ENCODE measurements around the gene TSPOAP1. TPM values are rescaled to one million over a fixed set of nuclear protein-coding genes. Genes with fewer than 3 reads are reported as not detected.

The TSPOAP1 gene
- total RNA-seq, 4 donors from 2014 or later, result 19.5 to 35.4 (median 22.1) TPM

DNA sequence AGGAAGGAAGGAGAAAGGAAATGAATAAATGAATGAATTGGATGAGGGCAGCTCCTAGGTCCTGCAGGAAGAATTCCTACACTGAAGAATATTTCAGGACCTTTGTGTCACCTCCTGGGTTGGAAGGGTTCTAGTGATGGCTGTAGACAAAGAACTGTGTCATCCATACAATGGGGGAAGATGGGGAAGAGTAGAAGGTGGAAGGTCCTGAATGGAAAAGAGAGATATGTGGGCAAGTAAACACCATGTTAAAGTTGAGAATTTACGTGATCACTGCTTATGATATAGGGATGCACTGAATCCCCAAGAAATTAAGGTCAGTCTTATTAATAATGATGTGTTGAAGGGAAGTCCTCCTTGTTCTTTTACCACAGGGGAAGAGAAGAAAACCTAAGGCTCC is 27.6 kb upstream of the TSPOAP1 start:
- WGBS, 2 donors, result 91 to 94% methylated on average over 1 of the region's 1 CpG
- DNase-seq, result no peak
- peaks cover 9% of the 10 kb centered on the region in 2 donors for H3K4me1 ChIP-seq
- no peaks in the 10 kb centered on the region for H3K9me3 ChIP-seq
- no peak for TF ChIP-seq POLR2A (IDR thresholded peaks at IDR 0.05)
- TF ChIP-seq CTCF (IDR thresholded peaks at IDR 0.05), result no peak
- no peak overlapping the region for H3K27ac ChIP-seq
- no peaks in the 10 kb centered on the region for H3K36me3 ChIP-seq
- intact Hi-C loops (cut with DNase I), result loop anchor here (10.0 kb wide), 1 partner anchor 59 kb away; the partner anchor contains the start of gene RNF43
- no peak overlapping the region for H3K4me3 ChIP-seq (replicated peaks in 1 of 3)
- no peaks in the 10 kb centered on the region for H3K27me3 ChIP-seq

DNA sequence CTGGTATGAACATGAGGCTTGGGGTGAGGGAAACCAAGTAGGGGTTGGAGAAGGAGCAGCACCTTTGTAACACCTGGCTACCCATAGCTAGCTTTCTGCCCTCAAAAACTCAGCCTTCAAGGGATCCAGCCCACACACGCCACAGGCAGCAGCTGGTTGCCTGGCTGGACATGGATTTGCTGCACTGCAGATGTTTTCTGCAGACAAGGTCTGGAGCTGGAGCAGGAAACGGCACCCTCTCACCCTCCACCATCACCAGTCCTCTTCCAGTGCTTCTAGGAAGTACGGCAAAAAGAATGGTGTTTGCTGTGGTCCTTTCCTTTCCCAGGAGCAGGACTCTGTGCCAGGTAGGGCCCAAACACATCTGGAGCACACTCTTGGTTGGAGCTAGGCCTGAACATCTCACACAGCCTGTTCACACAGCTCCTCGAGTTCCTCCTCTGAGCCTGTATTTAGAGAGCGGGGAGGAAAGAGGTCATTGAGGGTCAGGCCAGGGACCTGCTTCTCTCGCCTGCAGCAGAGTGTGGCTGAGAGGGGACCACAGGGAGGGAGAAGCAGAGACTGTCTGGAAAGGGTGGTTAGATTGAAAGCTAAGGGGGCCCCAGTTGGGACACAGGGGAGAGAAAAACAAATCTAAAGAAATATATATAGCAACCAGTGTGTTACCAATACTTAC is 26.1 kb upstream of the TSPOAP1 start:
- Histone ChIP-seq H3K9me3 (no peaks in the 10 kb centered on the region), H3K27ac (no peak overlapping the region), H3K4me1 (peaks cover 11 to 14% of the 10 kb centered on the region in 2 donors), H3K4me3 (replicated peaks in 1 of 3) (no peak overlapping the region), H3K27me3 (no peaks in the 10 kb centered on the region), H3K36me3 (peaks cover 7 to 10% of the 10 kb centered on the region in 2 donors)
- TF ChIP-seq CTCF (IDR thresholded peaks at IDR 0.05), result no peak
- no peak for TF ChIP-seq POLR2A (IDR thresholded peaks at IDR 0.05)
- 76 to 83% methylated on average over 6 of the region's 6 CpGs for WGBS, 2 donors
- DNase-seq, result no peak
- intact Hi-C loops (cut with DNase I), result loop anchor here (10.0 kb wide), 1 partner anchor 60 kb away; the partner anchor contains the start of gene RNF43

DNA sequence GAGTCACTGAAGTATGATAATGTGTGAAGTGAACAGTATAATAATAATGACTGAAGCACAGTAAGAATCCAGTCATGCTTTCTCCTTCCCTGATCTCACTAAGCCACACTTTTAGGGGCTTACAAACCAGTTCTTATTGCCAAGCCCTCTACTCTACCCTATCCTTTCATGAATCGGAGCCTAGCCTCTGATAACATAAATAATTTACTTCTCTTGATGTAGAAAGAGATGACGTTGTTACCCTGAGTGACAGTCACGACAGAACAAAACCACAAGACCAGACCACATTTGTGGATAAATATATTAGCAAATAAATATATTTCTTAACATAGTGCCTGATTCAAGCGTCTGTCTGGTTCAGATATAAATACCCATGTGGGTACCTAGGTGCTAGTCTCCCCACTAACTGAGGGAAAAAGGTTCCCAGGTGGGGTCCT is 24.8 kb upstream of the TSPOAP1 start:
- peaks cover 11 to 14% of the 10 kb centered on the region in 2 donors for H3K4me1 ChIP-seq
- no peak overlapping the region for H3K4me3 ChIP-seq (replicated peaks in 1 of 3)
- no peaks in the 10 kb centered on the region for H3K9me3 ChIP-seq
- 78 to 87% methylated on average over 4 of the region's 4 CpGs for WGBS, 2 donors
- peaks cover 20 to 21% of the 10 kb centered on the region in 2 donors for H3K36me3 ChIP-seq
- no peak for DNase-seq
- intact Hi-C loops (cut with DNase I), result loop anchor here (10.0 kb wide), 1 partner anchor 61 kb away; the partner anchor contains the start of gene RNF43
- peak overlapping the region in 1 of 3 donors; percentile 87 for H3K27ac ChIP-seq
- H3K27me3 ChIP-seq, result no peaks in the 10 kb centered on the region
- TF ChIP-seq POLR2A (IDR thresholded peaks at IDR 0.05) (no peak), CTCF (IDR thresholded peaks at IDR 0.05) (no peak)

DNA sequence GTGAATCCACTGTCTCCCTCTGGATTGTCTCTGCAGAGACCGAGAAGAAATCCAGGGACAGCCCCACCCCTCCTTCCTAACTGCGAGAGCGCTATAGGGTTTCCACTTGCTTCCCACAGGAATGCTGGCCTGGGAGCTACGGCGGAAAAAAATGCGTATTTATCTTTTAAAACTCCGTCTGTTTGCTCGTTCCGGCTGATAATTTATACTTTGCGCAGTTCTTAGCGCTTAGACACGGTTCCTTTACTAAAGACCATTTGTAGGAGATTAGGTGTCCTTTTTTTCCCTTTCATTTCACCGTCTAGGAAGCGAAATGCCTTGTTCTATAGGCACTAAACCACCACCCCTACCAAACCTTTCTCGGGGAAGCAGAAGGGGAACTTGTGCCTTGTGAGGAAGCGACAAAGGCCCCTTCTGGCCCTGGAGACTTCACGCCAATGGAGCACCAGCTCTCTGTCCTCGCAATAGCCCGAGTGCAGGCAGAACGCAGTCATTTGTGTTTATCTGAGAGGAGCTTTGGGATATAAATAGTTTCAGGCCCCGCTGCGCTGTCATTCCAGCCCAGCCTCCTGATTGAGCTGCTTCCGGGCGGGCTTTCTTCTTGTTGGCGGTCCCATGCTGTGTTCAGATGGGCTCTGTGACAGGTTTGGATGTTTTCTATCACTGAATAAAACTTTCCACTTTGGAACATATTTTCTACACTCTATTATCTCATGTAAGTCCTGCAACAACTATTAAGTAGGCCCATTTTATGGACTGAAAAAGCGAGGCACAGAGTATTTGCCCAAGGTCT is 24.2 kb upstream of the TSPOAP1 start:
- H3K4me3 ChIP-seq (replicated peaks in 1 of 3), result peak overlapping the region; percentile 19 to 98 (median 84)
- intact Hi-C loops (cut with DNase I), result loop anchor here (10.0 kb wide), 1 partner anchor 62 kb away; the partner anchor contains the start of gene RNF43
- peak; percentile 46 to 48 for DNase-seq
- peaks cover 26 to 28% of the 10 kb centered on the region in 2 donors for H3K36me3 ChIP-seq
- H3K9me3 ChIP-seq, result no peaks in the 10 kb centered on the region
- peaks cover 11 to 14% of the 10 kb centered on the region in 2 donors for H3K4me1 ChIP-seq
- 6 to 7% methylated on average over 26 of the region's 26 CpGs for WGBS, 2 donors
- H3K27me3 ChIP-seq, result no peaks in the 10 kb centered on the region
- peak overlapping the region; percentile 42 to 87 (median 78) for H3K27ac ChIP-seq
- TF ChIP-seq CTCF (IDR thresholded peaks at IDR 0.05) (no peak), POLR2A (IDR thresholded peaks at IDR 0.05) (peak in 1 of 2 donors; percentile 44)
